Hippocampal formation (tissue), 2 donors: Measurements from ENCODE around the gene DICER1.

Experiments used
- DNase-seq, 2 donors: peaks; one replicate each; lab custom pipeline; 2025; lab: John Stamatoyannopoulos, UW

Gene DICER1

DNA sequence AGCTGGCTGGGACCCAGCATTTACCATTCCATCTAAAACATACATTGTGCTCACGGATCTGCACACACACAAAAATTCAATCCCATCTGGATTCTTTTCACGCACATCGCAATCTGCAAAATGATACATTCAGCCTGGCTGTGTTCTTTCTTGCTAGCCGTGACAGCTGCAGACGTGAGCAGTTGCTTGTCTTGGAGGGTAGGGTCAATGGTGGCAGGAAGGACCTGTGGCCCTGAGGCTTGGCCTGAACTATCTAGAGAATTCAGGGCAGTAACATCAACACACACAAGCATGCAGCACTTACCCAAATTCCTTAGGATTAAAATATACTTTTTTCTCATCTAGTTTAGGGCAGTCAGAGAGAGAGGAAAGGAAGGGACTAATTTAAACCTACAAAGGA, 72.0 kb downstream of the DICER1 start:
- DNase-seq: no peak

DNA sequence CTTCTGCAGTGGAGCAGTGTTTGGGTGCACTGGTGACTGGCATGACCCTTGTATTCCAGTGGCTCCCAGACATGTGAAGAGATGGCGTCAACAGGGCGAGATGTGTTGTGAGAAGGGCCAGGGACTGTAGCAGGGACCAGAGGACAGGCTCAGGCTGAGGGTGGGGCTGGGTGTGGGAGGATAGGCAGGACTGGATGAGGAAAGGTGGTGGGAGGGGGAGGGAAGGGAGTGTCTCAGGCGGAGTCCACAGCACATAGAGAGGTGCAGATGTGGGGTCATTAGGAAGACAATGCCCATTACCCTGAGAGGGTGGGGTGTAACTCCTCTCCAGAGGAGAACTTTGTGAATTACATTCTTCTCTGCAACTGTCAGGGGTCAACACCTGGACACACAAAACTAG, 78.5 kb downstream of the DICER1 start:
- DNase-seq: no peak

DNA sequence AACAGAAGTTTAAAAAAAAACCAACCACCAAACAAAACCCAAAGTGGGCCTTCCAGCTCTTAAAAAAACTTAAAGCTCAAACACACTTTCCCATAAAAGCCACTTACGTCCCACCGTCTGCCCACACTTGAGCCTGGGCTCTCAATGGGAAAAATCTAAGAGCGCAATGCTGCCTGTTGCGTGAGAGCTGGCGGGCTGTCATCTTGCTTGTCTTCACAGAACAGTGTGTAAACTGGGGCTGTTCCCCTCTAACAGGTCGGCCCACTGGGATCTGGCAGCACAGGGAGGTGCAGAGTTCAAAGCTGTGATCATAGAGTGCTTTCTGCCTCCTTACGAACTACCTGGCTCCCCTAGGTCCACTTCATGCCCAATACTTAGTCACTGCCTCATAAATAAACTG, 80.0 kb downstream of the DICER1 start:
- no peak for DNase-seq

DNA sequence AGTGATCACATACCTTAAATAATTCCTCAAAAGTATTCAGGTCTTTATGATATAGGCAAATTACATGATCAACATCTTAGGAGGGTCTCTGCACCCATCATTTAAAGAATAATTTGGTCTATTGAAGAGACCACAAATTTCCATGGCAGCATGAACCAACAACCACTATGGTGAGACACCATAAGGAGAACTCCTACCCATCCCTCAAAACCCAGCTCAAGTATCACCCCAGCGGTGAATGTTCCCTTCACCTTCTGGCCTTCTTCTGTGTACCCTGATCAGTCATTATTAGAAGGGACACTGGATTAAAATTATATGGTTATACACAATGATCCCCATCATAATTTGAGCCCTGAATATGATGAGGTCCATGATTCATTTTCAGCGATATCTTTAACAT, 81.5 kb downstream of the DICER1 start:
- no peak for DNase-seq

DNA sequence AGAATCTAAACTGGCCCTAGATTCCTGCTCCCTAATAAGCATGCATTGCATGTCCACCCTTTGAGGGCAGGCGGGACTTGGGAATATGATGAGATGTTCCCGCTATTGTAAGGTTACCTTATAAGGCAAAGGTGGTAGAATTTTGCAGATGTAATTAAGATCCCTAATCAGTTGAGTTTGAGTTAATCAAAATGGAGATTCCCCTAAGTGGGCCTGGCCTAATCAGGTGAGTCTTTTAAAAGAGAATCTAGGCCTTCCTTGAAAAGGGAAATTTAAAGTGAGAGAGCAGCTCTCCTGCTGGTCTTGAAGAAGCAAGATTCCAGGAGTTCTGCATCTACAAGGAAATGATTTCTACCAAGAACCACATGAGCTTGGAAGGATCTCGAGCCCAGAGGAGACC, 83.4 kb downstream of the DICER1 start:
- DNase-seq: no peak

DNA sequence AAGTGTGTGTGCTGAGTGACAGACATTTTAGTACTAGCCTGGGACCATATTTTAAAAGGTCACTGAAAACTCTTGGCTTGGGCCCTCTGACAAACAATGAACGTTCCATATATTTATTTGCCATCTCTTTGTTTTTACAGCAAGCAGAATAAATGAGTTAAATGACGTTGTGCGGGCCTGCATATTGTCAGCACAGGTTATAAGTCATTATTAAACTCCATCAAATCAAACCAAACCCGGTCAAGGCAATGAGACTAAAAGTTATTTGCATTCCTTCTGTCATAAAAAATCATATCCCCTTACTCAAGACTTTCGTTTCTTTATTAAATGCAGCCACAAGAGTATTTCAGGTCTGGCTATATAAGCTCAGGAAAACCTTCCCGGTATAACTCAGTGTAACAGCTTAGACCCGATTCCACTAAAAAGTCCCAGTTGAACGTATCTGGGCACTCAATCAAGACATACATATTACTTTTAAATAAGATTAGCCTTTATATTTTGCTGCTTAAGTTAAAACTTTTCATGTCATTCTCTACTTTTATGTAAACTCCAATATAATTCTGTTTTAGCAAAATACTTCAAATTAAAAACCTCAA, 84.9 kb downstream of the DICER1 start:
- no peak for DNase-seq

DNA sequence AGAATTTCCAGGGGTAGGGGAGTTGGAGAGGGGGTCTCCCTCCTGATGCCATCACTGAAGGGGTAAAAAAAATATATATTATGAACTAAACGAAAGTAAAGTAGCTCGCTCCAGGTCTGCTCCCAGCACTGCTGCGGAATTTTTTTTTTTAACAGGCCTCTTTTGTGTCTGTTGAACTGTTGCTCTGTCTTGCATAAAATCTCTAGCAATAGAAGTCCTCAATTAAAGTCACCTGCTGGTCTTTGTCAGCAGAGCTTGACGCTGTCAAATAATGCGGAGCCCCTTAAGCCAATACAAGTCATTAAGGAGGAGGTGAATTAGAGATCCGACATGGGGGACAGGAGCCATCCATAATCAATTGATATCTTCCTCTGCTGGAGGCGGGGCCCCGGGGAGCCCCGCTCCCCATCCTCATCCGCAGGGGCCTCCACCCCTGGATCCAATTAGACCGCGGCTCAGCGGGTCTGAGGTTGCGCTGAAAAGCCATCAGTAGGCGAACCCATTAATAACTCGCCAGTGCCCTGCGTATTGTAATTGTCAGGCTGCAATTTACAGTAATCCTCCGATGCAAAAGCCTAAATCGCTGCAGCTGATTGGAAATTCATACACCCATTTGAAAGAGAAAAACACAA, 85.6 kb downstream of the DICER1 start:
- DNase-seq: no peak

DNA sequence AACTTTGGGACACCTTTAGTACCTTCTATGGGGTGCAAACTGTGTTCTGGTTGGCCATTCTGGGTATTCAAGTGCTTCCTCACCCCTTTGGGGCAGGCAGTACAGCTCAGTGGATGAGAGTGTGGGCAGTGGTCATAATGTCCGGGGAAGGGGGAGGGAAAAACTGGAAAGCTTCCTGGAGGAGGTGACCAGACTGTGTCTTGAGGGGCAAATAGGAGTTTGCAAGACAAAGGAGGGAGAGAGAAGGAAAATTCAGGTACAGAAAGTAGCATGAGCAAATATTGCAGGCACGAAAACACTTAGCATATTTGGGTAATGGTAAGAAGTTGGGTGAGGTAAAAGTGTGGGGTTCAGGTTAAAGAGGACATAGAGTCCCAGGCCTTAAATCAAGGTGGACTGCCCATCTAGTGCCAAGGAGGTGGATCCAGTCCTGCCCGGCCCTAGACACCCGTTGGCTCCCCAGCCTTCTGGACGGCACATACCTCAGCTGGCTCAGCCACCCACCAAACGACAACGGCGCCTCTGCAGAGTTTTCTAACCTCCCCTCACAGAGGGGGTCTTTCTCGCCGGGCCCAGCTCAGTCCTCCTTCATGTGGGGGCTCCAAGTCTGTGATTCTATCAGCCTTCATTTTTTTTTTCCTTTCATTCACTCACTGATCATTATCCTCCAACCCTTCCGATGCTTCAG, 86.4 kb downstream of the DICER1 start:
- no peak for DNase-seq

DNA sequence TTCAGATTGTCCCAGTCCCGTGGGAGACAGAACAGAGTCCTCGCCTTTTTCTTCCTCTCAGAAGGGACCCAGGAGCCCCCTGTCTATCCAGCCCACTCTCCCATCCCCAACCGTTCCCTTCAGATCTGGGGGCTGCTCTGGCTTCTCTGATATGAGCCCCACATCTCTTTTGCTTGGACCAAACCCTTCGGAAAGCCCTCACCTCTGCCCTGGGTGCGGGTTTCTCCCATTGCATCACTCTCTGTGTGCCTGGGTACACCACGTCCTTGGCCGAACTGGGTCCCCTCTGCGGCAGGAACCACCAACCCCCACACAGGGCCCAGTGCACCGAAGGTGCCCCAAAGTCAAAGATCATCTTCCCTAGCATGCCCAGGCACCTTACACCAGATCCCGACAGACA, 87.8 kb downstream of the DICER1 start:
- no peak for DNase-seq

DNA sequence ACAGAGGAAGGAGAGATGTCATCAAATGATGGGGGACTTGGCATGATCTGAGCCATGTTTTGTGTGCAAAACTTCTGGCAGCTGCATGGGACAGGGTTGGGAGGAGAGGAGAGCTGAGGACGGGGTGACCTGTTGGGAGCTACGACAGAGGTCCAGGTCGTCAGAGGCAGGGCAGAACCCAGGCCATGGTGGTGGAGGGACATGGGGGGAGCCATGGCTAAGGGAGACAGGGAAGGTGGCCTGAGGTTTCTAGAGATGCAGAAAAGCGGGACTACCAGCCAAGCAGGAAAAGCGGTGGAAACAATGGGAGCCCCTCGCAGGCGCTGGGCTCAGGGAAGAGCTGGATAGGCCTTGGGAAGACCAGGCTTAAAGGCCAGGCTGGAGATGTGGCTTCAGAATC, 88.3 kb downstream of the DICER1 start:
- no peak for DNase-seq

DNA sequence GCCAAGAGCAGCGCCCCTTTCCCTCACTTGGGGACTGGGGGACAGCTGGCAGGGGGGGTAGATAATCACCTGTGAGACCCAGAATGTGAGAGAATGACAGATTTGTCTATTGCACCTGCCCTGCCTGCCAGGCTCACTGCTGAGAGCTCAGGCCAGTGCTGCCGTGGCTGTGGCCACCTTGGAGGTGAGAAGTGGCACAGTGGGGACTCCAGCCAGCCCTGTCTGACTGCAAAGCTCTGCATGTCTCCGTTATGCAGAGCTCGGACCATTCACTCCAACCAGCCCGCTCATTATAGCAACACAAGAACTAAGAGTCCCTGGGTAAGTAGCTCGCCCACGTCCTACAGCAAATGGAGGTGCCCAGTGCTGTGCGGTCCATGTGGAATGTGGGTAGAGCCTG, 88.8 kb downstream of the DICER1 start:
- DNase-seq: no peak

DNA sequence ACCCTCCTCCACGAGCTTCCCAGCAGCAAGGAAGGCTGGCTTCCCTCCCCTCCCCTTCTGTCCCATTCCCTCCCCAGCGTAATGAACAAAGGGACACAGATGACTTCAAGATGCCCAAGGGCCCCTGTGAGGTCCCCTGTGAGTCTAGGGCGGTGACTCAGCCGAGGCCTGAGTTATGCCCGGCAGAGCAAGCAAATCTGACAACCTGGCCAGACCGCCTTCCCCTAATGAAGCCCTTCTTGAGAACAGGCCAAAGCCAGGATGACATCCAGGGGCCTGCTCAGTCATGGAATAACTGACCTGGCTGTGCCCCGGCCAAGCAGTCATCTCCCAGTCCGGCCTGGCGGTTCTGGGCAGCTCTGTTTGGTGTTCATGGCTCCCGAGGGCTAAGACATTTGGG, 89.2 kb downstream of the DICER1 start:
- no peak for DNase-seq

DNA sequence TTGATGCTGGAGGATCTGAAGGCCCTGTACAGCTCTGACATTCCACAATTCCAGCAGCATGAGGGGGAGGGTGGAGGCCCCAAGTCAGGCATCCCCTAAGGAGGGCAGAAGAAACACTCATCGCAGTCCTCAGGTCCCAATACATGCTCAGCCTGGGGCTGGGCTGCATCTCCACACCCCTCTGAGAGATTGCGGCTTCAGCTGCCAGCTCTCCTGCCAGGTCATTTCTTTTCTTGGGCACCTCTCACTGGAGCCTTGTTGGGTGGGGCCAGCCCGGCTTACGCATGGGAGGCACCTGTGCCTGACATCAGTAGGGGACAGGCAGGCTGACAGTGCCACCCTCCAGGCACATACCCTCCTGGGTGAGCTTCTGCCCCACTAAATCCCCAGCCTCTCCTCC, 89.8 kb downstream of the DICER1 start:
- no peak for DNase-seq

DNA sequence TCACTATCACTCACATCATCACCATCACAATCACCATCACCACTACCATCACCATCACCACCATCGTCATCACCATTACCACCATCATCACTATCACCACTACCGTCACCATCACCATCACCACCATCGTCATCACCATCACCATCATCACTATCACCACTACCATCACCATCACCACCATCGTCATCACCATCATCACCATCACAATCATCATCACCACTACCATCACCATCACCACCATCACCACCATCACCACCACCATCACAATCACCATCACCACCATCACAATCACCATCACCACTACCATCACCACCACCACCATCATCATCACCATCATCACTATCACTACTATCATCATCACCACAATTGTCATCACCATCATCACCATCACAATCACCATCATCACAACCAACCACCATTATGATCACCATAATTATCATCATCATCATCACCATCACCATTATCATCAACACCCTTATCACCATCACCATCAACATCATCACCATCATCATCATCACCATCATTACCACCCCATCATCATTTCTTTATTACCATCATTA, 90.8 kb downstream of the DICER1 start:
- no peak for DNase-seq

DNA sequence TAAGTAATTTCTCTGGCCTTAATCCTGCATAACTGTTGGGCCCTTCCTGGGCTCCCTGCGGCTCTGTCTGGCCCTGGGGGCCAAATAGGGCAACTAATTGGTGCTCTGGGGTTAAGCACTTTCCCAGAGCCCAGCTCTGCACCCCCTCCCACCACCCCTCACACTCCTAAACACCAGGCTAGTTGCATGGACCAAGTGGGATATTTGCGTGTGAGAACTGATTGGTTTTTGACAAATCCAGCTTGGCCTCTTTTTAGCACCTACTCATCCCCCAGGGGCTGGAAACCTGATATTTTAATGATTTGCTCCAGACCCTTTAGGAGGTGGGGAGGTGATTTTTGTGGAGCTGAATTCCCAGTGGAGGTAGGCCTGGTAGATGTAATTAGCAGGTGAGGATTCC, 91.9 kb downstream of the DICER1 start:
- no peak for DNase-seq

DNA sequence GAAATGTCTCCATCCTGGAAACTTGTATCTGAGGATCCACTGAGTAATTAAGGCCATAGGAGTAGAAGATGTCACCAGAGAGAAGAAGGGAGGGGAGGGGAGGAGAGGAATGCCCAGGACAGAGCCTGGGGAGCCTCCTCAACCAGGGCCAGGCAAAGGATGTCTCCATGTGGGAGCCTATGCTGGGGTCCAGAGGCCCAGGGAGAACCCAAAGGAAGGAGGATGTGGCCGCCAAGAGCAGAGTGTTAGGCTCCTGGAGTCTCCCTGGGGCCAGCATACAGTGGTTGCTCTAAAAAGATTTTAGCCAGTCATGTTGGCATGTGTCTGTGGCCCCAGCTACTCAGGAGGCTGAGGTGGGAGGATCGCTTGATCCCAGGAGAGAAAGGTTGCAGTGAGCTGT, 92.6 kb downstream of the DICER1 start:
- DNase-seq: no peak

DNA sequence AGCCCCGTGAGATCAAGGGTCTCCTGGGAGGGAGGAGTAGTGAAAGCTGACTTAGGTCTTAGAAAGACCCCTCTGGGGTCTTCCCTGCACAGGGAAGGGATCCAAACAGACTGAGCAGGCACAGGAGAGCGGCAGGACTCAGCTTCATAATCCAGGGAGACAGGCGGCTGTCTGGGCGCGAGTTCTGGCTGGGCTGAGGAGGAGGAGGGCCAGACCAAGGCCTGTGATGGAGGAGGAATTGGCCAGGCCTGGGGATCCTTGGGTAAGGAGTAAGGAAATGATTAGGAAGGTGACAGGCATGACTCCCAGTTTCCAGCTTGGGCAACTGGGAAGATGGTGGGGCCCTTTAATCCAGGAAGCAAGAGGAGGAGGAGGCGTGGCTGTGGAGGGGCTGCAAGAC, 93.1 kb downstream of the DICER1 start:
- DNase-seq: no peak

DNA sequence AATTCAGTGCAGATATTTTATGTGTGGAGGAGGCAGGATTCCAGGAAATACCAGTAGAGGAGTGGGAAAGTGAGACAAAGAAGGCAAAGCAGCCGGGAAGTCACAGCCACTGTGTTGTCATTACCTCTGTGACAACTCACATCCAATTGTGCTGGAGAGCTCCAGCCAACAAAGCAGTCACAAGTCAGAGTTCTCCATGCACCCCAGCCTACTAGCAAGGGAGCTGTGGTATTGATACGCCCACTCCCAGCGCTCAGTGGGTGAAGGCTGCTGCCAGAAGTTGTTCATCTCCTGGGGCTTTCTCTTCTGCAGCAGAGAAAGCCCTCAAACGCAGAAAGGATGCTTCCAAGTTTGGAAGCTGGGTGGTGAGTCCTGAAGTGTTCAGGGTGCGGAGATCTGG, 93.9 kb downstream of the DICER1 start:
- DNase-seq: no peak

DNA sequence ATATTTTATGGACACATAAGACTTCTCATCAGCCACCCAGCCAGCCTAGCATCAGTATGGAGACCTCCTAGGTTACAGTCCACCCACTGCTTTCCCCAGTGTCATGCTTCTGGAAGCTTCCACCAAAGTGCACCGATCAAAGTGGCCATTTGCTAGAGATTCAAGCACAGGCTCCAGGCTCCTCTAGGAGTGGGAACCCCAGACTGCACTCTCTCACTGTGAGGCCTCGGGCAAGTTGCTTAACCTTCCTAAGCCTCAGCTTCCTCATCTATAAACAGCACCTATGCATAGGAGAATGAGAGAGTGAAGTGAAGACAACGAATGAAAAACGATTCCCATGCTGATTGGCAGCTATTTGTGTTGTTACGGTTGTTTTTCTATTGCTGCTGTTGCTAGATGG, 94.4 kb downstream of the DICER1 start:
- DNase-seq: no peak

DNA sequence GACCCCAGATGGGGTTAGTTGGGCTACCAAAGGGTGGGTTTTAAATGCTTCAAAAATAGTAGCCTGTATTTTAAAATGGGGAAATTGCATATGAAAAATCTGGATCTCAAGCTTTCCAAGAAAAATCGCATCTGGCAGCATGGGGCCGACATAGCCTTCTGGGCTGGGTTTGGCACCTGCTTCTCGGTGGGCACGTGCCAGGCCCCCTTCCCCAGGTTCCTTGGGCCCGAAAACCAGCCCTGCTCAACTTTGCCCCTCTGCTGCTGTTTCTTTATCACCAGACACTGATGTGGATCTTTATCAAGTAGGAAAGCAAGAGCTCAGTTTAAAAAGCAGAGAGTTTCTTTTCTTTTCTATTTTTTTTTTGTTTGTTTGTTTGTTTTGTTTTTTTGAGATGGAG, 95.1 kb downstream of the DICER1 start:
- DNase-seq: no peak

DNA sequence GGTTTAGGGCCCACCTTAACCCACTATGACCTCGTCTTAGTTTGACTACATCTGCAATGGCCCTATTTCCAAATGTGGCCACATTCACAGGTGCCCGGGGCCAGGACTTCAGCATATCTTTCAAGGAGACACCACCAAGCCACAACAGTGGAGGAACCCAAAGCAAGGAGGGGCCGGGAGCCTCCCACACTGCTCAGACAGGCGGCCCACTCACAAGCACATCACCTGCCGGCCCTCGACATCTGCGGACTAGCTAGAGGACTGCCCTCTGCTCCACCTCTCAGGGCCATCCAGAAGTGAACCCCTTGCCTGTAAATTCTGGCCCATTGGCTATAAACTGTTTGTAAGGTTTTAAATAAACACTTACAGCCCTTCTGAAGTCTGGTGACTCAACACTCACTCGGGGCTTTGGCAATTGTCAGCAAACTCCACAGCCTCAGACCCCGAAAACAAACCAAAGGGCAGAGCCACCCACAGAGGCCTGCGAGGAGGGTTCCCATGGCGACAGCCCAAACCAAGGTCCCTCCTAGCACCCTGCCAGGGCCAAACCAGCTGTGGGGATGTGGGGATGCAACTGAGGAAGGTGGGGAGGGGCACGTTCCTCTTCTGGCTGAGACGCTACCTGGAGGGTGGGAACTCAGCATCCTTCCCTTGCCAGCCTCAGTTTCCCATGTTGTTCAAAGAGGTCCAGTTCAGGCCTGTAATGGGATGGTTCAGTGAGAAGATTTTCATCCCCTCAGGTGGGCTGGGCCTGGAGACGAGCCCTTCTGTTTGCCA, 95.8 kb downstream of the DICER1 start:
- no peak for DNase-seq

DNA sequence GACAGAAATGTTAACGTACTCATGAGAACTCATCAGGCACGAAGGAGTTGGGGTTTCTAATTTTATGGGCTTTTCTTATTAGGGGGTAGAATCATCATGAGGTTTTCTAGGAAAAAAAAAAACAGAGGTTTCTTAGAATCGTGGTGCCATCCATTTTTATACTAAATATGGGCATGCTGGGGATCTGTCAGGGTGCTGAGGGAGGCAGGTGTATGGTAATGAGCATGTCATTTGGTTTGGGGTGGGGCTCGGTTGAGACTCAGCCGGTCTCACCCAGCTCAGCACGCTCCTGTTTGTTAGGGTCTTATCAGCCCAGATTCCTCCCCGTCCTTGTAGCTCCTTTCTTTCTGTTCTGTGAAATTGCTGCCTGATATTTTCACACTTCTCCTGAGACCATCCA, 98.2 kb downstream of the DICER1 start:
- no peak for DNase-seq

DNA sequence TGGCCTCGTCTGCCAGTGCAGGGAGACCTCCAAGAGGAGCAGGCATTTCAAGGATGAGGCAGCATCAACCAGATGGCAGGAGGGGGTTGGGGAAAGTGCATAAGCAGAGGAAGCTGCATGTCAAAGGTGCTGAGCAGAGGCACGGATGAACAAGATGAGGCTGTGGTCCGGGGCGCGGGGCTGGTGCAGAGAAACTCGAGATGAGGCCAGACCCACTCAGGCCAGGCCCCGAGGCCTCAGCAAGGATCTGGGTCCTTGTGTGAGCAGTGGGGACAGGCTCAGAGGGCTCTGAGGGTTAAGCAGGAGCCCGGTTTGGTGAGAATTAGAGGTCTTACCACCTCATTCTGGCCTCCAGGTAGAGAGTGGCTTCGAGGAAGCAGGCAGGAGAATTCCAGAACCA, 98.8 kb downstream of the DICER1 start:
- DNase-seq: no peak
